ENCODE measurements around the gene TTLL12.

TTLL12 gene

GRCh38 chr22:43118024-43118849 lies 68.7 kb downstream of the TTLL12 start:
- DNase-seq = no peak

GRCh38 chr22:43116932-43117331 lies 70.0 kb downstream of the TTLL12 start:
- no peak for DNase-seq

Measured in CD4-positive, alpha-beta T cell treated with Interferon gamma for 1 hour (primary cell).